ENCODE results near the gene GABRR2.
"Not testable (repeated sequence)": the region's sequence is repeated elsewhere in the genome, so short reads cannot be mapped to it uniquely, and the experiment has no call there.

Gene GABRR2

GRCh38 chr6:89239338-89239737, 75.8 kb downstream of the GABRR2 start:
- TF ChIP-seq CTCF (IDR thresholded peaks at IDR 0.05; ENCODE audit: borderline replicate concordance, control extremely low read depth, extremely low read depth, insufficient read depth, missing control alignments) = peak; percentile 34
- DNase-seq (ENCODE audit: low spot score) = peak; percentile 41
- in situ Hi-C loops (cut with MboI; ENCODE audit: low sequenced_read_pairs, unreplicated experiment) = no loop called here

- in situ Hi-C loops (cut with MboI; ENCODE audit: low sequenced_read_pairs, unreplicated experiment) = no loop called here
- DNase-seq (ENCODE audit: low spot score) = no peak
- TF ChIP-seq CTCF (IDR thresholded peaks at IDR 0.05; ENCODE audit: borderline replicate concordance, control extremely low read depth, extremely low read depth, insufficient read depth, missing control alignments) = no peak
These were observed 77.9 kb downstream of the GABRR2 start for GRCh38 chr6:89237158-89237557.

- in situ Hi-C loops (cut with MboI; ENCODE audit: low sequenced_read_pairs, unreplicated experiment); DNase-seq (ENCODE audit: low spot score): not testable (repeated sequence)
These were observed 81.5 kb downstream of the GABRR2 start for GRCh38 chr6:89233605-89234004.

- no peak for TF ChIP-seq CTCF (IDR thresholded peaks at IDR 0.05; ENCODE audit: borderline replicate concordance, control extremely low read depth, extremely low read depth, insufficient read depth, missing control alignments)
These were observed 92.4 kb downstream of the GABRR2 start for GRCh38 chr6:89222712-89223039.

GRCh38 chr6:89221971-89222711, 93.0 kb downstream of the GABRR2 start:
- in situ Hi-C loops (cut with MboI; ENCODE audit: low sequenced_read_pairs, unreplicated experiment) = no loop called here
- no peak for DNase-seq (ENCODE audit: low spot score)
- TF ChIP-seq CTCF (IDR thresholded peaks at IDR 0.05; ENCODE audit: borderline replicate concordance, control extremely low read depth, extremely low read depth, insufficient read depth, missing control alignments) = no peak

More at GRCh38 chr6:89222712-89223039, 92.4 kb downstream of the GABRR2 start:
- no peak for DNase-seq (ENCODE audit: low spot score)
- in situ Hi-C loops (cut with MboI; ENCODE audit: low sequenced_read_pairs, unreplicated experiment) = no loop called here

GRCh38 chr6:89221129-89221528, 94.0 kb downstream of the GABRR2 start:
- TF ChIP-seq CTCF (IDR thresholded peaks at IDR 0.05; ENCODE audit: borderline replicate concordance, control extremely low read depth, extremely low read depth, insufficient read depth, missing control alignments) = no peak
- in situ Hi-C loops (cut with MboI; ENCODE audit: low sequenced_read_pairs, unreplicated experiment) = no loop called here
- no peak for DNase-seq (ENCODE audit: low spot score)

GRCh38 chr6:89217299-89217910, 97.7 kb downstream of the GABRR2 start, which contains the start of gene GABRR1:
Gene GABRR1 (minus strand): TSS chr6:89217358. CDS start chr6:89217322, 36 bp downstream.
- no peak for TF ChIP-seq CTCF (IDR thresholded peaks at IDR 0.05; ENCODE audit: borderline replicate concordance, control extremely low read depth, extremely low read depth, insufficient read depth, missing control alignments)
- in situ Hi-C loops (cut with MboI; ENCODE audit: low sequenced_read_pairs, unreplicated experiment) = no loop called here
- DNase-seq (ENCODE audit: low spot score) = no peak

Data from GM13976 (cell line).